Gastrocnemius medialis (tissue), 4 donors: Measurements from ENCODE around the gene JCHAIN.
"Not testable (repeated sequence)": the region's sequence is repeated elsewhere in the genome, so short reads cannot be mapped to it uniquely, and the experiment has no call there.

Experiments used
- CTCF ChIP-seq, 5 experiments: fragments of 450-650 bp in 3 of 5; fragments of 200-600 bp in 2 of 5; sonication (generic) in 2 of 5; IDR thresholded peaks in 4 of 5; conservative IDR thresholded peaks in 1 of 5; 1 replicate in 4 of 5; 2 replicates in 1 of 5; pipeline ENCODE4 v1.5.1; 2016 to 2019; ENCODE audit warnings: antibody characterized with exemption in 5 of 5, mild to moderate bottlenecking in 3 of 5, moderate library complexity in 3 of 5
- POLR2A ChIP-seq, 2 donors: fragments of 450-650 bp; IDR thresholded peaks; one replicate each; pipeline ENCODE4 v1.6.1; 2017; ENCODE audit warnings: antibody characterized with exemption in 2 of 2, mild to moderate bottlenecking in 2 of 2, moderate library complexity in 2 of 2

- not testable (repeated sequence) for TF ChIP-seq CTCF (IDR thresholded peaks at IDR 0.05 in 4 of 5, conservative IDR thresholded peaks at IDR 0.05 in 1 of 5); POLR2A (IDR thresholded peaks at IDR 0.05)
Measured at GRCh38 chr4:70694633-70695032, 28.3 kb upstream of the JCHAIN start.
